GM18861 (cell line): Measurements from ENCODE around the gene LPAR2.

Experiments used
- ATAC-seq: cut with Tn5 transposase; IDR thresholded peaks from one replicate; pipeline ENCODE4 v1.9.1; 2021; ENCODE audit not compliant: unreplicated experiment

The LPAR2 gene

DNA sequence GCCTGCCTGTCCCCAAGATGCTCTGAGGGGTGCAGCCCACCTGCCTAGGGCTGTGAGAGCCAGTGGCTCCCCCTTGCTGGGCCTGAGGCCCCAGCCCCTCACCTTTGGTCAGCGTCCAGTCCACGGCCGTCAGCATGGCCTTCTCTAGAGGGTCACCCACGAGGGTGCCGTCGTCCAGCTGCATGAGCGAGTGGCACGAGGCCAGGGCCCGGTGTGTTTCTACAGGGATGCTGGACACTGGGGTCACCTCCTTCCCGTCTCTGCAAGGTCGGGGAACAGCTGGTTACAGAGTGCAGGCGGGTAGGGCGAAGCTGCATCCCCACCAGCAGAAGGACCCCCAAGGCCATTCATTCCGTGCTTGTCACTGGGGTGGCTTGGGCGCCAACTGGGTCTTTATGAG, 26.4 kb upstream of the LPAR2 start:
- no peak for ATAC-seq

DNA sequence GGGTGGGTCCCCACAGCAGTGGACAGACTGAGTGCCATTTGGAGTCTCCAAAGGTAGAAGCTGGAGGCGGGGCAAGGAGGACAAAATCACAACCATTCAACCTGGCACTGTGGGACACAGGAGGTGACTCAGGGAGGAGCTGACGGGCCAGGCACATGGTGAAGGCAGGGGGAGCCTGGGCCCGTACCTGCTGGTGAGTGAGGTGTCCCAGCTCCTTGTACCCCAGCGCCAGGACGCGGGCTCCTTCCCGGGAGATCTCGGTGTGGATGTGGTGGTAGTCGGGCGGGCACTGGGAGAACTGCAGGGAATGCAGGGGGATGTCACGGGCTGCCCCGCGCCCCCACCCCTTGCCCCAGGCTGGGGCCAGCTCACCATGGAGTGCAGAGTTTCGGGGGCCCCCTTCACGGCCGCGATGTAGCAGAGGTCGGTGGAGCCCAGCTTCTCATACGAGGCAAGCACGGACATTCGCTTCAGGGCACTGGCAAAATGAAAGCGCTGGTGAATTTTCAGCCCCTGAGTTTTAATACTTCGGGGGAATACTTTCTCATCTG, 25.7 kb upstream of the LPAR2 start:
- ATAC-seq, result no peak

DNA sequence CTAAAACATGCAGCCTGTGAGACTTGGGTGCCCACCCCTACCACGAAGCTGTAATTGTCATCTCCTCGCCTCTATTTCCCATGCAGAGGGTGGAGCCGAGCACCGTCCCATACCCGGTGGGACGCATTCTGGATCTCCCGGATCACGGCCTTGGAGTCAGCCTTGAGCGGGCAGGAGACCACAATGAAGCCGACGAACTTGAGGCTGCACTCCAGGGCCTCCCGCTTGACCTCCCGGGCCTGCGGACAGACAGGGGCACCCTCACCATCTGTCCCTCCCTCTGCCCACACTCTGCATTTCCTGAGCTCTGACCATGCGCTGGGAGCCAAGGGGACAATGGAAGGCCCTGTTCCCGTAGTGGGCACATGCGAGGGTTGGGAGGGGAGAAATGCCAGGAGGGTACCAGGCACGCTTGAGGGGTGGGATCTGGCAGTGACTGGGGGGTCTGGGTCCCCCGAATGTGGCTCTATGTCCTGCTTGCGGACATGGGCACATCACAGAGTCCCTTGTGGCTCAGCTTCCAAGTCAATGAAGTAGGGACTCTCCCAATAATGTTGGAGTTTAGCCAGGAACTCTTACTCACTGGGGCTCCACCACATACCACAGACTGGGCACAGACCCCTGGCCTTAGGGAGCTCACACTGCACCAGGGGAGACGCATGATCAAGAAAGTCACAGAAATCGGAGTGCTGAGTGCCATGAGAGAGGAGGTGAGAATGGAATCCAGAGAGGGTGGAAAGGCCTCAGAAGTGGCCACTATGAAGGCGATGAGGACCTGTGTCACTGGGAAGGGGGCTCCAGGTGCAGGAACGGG, 24.7 kb upstream of the LPAR2 start:
- ATAC-seq, result no peak

DNA sequence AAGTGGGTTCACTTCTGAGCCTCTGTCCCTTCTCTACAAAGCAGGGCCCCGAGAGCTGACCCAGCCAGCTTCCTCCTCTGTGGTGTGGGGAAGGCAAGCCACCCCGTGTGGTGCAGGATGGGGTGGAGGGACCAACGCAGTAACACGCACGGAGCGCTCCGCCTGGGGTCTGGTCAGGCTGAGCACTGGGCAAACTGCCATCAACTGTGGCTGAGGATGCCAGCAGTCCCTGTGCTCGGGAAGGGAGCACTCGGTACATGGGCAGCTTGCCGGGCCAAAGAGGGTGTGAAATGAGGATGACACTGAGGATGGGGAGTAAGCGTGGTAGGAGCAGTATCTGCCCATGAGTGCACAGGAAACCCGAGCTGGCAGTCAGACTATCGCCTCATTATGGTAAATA, 23.1 kb upstream of the LPAR2 start:
- no peak for ATAC-seq

DNA sequence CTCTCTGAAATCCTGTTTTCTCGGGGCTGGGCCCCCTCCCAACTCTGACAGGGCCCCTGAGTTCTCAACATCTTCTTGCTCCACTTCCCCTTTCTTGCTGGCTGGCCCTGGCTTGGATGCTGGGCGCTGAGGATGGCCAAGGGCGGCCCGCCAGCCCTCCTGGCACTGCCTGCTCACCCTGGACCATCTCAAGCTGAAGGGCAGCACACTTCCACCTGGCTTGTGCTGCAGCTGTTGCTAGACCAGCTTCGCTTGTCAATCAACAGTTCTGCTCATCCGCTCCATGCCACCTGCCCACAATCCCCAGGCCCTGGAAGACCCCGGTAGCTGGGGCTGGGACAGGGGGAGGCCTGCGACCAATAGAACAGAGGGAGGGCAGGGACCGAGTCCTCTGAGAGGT, 22.3 kb upstream of the LPAR2 start:
- no peak for ATAC-seq

DNA sequence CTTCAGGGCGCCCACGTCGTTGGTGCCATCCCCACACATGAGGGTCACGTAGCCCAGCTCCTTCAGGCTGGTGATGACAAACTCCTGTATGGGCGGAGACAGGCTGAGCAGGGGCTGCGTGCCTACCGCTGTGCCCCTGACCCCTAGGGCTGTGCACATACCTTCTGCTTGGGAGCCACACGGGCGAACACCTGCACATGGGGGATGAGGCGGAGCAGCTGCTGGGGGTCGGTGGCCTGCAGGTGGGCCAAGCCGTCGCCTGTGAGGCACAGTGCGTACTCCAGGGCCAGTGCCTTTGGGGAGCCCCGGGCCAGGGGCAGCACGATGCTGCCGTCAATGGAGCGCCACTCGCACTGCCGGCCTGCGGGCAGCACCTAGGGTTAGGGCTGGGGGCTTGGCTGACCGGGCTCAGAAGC, 21.6 kb upstream of the LPAR2 start:
- no peak for ATAC-seq

DNA sequence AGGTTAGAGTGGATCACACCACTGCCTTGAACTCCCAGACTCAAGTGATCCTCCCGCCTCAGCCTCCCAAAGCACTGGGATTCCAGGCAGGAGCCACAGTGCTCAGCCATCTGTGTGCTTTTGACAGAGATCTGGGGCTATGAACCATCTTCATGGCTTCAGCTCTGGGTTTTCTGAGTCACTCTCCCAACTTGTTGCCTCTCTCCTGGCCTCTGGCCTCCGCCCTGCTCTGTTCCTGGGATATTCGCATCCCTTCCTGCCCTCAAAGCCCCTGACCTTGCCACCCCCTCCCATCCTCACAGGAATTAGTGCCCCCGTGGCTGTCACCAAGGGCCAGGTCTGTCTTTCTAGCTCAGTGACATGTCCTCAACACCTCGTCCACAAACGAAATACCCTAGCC, 21.1 kb upstream of the LPAR2 start:
- ATAC-seq, result no peak

DNA sequence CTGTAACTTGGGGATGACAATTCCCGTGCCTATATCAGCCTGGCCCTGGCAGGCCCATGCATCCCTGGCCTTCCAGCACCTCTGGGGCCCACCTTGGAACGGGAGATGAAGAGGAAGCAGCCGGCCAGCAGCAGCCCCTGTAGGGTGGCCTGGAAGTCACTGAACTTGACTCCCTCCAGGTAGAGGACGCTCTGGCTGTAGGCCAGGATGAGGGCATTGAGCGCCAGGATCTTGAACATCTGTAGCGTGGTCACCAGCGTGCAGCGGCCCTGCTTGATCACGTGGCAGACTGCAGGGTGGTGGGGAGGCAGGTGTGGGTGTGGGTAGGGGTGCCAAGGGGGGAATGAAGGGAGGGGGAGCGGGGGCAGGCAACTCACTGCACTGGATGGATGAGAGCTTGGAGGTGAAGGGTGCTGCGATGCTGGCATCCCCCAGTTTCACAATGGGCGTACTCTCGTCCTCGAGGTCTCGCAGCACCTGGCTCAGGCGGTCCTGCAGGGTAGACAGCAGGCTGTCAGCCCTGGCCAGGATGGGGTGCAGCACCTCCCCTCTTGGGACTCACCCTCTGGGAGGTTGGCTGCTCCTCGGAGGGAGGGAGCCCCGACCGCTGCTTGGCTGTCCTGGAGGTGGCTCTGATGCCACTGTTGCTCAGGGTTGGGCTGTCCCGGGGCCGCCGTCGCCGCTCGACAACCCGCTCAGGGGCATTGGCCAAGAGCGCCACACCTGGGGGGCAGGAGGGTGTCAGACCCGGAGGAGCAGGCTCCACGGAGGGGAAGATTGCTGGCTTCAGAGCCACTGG, 19.2 kb upstream of the LPAR2 start:
- ATAC-seq, result no peak

DNA sequence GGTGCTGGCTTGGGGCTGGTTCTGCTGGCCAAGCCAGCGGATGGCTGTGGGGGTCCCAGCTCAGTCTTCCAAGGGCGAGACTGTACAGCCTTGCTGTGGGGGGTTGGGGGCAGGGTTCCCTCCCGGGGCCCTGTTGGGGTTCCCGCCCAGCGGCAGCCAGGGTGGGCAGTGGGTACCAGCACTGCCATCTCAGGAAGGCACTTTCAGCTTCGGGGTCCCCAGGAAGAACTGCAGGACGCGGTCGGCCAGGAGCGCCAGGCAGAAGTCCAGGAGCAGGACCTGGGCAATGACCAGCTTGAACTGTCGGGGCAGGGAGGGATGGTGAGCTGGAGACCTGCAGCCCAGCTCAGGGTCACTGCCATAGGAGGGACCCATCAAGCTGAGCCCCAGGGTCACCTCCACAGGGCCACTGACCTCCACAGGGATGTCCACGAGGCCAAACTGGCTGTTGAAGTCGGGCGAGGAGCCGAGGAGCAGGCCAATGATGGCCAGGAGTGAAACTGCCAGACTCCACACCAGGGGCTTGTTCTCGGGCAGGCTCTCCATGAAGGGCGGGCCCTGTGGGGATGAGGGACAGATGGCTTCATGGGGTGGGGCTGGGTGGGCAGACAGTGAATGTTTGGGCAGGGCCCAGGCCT, 17.3 kb upstream of the LPAR2 start:
- no peak for ATAC-seq

DNA sequence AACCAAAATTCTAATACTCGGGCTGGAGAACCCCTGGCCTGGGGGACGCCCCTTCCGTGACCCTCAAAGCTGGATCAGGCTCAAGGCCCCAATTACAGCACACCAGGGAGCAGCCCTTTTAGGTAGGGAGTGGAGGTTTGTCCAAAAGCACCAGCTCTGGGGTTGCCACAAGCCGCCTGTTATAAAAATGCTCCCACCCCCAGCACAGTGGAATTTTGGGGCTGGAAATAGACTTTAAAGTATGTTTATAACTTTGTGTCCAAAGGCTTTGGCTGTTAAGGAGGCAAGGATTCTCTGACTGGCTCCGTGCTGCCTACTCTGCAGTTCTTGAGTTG, 16.0 kb upstream of the LPAR2 start:
- no peak for ATAC-seq

DNA sequence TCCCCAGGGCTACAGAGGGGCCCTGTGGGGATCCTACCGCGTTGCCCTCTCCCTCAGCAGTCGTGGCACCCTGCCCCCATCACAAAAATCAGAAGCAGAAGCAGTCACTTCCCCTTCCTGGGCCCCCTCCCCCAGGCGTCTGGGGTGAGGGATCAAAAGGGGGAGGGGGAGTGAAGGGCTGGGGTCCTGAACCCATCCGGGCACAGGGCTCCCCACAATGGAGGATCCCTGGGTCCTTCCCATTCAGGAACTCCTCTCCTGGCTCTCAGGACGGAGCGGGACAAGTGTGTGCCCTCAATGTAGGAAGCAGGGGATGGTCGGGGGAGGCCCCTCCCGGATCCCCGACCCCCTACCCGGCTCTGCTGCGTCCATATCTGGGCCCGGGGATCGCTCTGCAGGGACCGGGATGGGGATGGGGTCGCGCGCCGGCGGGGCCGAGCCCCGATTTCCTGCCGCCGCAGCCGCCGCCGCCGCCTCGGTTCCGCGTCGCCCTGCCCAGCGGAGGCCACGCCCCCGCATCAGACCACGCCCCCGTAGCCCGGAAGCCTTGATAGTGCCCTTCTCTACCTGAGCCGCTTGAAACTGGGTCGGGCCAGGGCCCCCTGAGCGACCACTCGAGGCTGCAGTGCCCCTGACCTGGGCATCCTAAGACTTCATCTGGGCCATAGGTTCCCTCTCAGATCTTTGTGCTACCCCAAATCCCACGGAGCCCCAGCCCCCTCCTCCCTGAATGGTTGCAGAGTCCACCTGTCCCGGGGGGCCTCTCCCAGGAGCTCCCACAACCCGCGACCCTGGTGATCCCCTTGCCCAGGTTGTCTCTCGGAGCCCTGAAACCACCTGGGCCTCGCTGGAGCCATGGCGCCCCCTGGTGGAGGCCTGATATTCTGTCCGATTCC, 15.4 kb upstream of the LPAR2 start, which contains the start of gene GMIP:
GMIP (minus strand) TSS at position 500 of the 896 bp plus-strand sequence; CDS start at position 372, 128 bp downstream.
- ATAC-seq, result peak; percentile 50

DNA sequence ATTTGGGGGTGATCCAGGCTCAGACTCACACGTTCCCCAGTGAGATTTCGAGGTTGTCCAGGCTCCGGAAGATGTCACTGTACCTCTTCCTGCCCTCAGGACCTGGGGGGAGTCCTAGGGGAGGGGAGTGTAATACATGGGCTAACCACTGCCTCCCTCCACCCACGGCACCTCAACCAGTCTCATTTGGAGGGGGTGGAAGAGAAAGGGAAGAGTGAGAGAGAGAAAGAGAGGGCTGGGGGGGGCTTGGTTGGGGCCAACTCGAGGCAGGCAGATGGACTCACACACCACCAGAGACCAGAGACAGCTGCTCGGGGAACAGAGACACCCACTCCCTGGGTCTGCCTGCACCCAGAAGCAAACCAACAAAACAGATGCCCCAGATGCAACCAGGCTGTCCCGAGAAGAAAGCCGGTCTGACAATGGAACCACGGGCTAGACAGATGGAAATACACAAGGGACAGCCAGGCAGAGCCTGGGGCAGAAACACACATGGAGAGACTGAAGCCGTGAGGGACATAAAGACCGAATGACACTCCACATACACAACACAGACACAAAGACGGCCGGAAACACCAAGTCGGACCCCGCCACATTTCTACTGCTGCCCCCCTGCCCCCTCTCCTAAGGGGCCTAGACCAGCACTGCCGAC, 14.6 kb upstream of the LPAR2 start:
- no peak for ATAC-seq

DNA sequence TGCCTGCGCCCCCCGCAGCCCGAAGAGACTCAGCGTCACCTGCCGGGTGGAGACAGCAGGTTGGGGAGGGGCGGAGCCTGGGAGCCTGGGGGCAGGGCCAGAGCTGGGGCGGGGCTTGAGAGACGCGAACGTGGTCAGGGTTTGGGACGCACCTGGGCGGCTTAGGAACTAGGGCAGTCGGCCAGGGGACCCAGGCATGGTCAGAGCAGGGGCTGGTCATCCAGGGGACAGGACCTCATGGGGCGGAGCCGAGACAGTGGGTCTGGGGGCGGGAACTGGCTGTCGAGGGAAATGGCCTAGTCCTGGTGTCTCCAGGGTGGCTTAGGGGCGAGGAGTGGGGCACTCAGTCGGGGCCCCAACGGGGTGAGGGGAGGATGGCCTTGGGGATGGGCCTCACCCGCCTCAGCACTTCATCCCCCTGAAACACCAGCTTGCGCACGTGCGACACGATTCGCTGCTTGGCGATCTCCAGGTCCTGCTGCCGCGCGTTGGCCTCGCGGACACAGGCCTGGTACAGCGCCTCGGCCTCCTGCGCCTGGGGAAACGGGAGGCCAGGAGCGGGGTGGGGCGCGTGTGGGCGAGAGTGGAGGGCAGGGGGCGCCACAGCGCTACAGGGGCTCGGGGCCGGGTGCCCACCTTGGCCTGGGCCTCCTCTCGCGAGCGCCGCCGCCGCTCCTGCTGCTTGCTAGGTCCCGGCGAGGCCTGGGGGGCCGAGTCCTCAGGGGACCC, 9.7 kb upstream of the LPAR2 start:
- ATAC-seq, result no peak

DNA sequence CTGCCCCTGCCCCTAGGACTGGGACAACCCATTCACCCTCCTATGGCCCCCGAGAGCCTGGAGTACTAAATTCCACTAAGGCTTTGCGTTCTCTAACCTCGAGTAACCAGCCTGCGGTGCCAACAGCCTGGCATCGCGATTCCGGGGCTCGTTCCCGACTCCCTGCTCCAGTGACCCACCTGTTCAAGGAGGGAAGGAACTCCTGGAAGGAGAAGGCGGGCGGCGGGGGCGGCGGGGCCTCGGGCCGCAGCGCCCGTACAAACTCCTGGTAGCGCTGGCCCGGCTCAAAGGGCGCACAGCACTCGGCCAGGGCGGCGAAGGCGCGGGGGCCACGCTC, 9.1 kb upstream of the LPAR2 start:
- no peak for ATAC-seq

DNA sequence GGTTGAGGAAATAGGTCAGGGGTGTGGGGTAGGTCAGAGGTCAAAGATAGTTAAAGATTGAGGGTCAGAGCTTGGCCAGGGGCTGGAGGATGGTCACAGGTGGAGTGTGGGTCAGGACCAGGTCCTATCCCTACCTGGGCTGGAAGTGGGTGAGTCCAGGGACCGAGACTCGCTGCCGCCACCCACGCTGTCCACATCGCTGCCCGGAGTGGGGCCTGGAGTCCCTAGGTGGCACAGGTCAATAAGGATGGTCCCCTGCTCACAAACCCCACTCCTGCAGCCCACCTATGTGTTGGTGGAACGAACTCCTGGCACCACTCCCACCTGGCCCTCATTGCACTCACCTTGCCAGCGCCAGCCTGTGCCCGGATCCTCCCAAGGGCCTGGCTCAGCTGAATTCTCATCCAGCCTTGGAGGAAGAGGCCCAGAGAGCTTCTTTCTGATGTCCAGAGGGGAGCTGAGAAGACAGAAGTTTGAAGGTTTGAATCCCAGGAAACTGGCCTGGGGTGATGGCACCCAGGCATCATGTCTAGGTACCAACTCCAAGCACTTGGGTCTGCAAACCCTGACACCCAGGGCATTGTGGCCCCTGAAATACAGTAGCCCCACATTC, 8.7 kb upstream of the LPAR2 start:
- ATAC-seq, result no peak

DNA sequence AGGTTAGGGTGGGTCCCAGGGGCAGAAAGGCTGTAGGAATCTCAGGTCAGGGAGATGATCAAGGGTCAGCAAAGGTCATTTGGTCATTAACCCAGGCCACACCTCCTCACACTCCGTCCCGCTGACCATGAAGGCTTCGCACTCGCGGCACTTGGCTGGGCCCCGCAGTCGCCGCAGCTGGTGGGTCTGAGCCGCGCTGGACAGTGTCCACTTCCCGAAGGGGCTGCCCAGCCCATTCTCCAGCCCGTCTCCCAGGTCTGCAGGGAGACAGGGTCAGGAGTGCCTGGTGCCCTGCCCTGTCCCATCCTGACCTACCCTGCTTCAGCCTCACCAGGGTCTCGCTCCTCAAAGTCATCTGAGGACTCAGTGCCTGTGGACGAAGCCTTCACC, 7.3 kb upstream of the LPAR2 start:
- no peak for ATAC-seq

DNA sequence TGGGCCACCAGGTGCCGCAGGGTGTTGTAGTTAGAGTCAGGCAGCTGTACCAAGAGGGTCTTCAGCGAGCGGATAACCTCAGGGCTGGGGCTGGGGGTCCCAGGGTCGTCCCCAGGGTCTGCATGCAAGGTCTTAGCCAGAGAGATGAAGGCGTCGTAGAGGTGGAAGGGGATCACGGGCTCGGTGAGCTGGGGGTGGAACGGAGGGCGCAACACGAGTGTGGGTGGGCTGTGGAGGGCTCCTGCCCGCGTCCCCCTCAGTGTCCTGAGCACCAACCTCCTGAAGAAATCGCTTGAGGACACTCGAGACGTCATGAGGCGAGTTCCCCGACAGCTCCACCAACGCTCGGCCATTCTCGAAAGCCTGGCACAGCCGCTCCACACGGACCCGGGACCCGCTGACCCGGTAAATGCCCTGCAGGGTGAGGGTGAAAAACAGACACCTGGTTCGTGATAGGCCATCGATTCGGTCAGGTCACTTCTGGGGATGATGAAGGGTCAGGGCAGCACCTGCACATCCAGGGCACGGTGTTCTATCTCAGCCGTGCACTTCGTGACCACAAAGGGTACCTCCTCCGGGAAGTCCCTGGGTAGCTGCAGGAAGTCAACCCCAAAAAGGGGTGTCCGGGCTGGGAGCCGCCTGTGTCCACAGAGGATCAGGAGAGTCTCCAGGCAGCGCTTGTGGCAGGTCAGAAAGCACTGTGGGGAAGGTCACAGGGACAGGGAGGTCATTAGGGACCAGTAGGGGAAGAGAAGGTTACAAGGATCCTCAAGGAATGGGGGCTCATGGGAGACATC, 6.7 kb upstream of the LPAR2 start:
- ATAC-seq, result no peak
